GM18861 (cell line): ENCODE results near the gene HSFX1.
"Not testable (repeated sequence)": the region's sequence is repeated elsewhere in the genome, so short reads cannot be mapped to it uniquely, and the experiment has no call there.

ENCODE experiments used
- ATAC-seq: cut with Tn5 transposase; IDR thresholded peaks from one replicate; pipeline ENCODE4 v1.9.1; 2021; ENCODE audit not compliant: unreplicated experiment

The HSFX1 gene

DNA sequence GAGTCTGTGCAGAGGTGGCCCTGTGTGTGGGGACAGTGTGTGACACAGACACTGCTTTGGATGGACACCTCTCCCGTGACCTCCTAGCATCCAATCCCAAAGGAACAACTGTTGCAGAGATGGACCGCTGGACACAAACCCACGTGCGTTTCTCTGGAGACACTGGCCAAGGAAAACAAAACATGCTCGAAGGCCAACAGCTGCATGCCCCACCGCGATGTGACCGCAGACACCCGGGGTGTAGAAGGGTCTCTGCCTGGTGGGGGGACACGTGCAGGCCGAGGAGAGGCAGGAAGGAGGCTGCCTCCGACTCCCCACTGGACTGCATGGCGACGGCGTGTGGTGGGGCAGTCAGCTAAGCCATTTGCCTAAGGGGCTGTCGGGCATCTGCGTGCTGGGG, at the start of gene HSFX1:
Gene HSFX1, plus strand, starts transcription at position 301 of the 400 bp plus-strand sequence. CDS start 614 bp downstream, outside the sequence.
- ATAC-seq: not testable (repeated sequence)

- ATAC-seq: not testable (repeated sequence)
These were observed 46.6 kb upstream of the HSFX1 start for GRCh38 chrX:149727308-149727707.

- ATAC-seq: not testable (repeated sequence)
These were observed 31.6 kb upstream of the HSFX1 start for GRCh38 chrX:149742269-149742668.

GRCh38 chrX:149746390-149747007, 27.4 kb upstream of the HSFX1 start:
- peak; percentile 66 for ATAC-seq

GRCh38 chrX:149757206-149758067, 16.4 kb upstream of the HSFX1 start:
- no peak for ATAC-seq

DNA sequence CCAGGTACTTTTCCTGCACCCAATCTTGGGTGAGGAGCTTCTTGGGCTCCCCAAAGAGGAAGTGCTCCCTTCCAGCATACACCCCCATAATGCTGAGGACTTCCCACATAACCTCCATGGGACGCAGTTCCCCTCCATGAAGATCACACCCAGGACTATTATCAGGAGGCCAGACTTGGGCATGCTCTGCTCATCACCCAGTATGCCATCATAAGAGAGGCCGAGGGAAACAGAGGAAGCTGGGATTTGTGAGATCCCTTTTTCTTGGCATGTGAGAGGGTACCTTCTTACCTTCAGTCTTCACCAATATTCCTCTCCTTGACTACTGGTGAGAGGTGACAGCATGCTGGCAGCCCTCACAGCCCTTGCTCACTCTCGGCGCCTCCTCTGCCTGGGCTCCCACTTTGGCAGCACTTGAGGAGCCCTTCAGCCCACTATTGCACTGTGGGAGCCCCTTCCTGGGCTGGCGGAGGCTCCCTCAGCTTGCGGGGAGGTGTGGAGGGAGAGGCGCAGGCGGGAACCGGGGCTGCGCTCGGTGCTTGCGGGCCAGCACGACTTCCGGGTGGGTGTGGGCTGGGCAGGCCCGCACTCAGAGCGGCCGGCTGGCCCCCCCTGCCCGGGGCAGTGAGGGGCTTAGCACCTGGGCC, 15.7 kb upstream of the HSFX1 start:
- no peak for ATAC-seq

- ATAC-seq: not testable (repeated sequence)
These were observed 15.2 kb upstream of the HSFX1 start for GRCh38 chrX:149758715-149759078.

- no peak for ATAC-seq
These were observed 14.0 kb upstream of the HSFX1 start for GRCh38 chrX:149759824-149760223.

GRCh38 chrX:149760965-149761364, 12.9 kb upstream of the HSFX1 start:
- no peak for ATAC-seq

GRCh38 chrX:149761858-149762674, 11.8 kb upstream of the HSFX1 start:
- ATAC-seq: not testable (repeated sequence)

DNA sequence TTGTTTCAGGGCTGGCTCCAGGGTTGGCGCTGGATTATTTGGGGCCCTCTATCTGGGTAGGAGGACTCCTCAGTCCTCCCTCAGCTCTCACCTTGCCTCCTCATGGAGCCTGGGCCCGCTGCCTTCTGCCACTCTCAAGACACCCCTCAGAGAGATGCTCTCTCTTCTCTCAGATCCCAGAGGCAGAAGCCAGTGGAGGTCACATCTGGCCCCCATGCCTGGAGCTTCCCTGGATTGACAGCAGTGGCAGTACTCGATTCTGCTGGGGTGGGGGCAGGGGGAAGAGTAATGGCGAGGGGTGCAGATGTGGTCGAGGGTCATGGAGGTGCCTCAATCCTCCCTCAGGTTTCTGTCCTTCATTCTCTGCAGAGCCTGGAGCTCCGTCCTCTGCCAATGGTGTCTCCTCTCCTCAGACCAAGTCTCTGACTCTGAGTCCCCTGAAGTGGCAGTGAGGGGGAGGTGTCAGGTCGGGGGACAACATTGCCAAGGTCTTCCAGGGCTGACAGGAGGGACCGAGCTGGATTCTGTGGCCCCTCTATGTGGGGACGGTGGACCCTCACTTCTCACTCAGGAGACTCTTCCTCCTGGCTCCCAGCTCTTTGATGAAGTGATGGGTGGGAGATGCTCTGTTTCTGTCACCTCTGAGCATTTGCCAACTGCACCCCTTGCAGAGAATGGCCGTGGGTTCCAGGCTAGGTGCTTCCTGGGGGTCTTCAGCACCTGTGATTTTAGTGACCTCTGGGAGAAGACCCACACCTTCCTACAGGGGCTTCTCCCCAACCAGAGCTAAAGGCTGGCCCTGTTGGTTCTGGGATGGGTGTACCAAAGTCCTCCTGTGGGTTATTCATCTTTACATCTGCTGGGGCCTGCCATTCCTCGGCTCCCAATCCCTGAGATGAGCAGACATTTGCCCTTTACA, 10.9 kb upstream of the HSFX1 start:
- no peak for ATAC-seq

GRCh38 chrX:149770344-149770743, 3.5 kb upstream of the HSFX1 start:
- ATAC-seq: not testable (repeated sequence)

DNA sequence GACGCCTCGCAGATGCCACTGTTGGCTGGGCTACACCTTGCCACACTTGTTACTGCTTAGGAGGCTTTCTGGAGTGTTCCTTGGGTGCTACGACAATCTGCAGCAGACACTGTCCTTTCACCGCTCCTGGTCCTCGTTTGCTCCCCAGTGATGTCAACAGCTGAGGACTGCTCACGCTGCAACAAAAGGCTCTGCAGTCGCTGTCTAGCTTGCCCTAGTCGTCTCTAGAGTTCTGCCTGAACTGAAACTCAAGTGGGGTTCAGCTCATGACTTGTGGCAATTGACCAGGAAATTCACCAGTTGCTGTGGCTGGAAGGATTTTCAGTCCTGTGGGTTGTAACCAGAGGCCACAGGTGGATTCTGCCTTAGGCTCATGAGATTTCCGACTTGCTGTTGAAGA, 842 bp upstream of the HSFX1 start:
- not testable (repeated sequence) for ATAC-seq

DNA sequence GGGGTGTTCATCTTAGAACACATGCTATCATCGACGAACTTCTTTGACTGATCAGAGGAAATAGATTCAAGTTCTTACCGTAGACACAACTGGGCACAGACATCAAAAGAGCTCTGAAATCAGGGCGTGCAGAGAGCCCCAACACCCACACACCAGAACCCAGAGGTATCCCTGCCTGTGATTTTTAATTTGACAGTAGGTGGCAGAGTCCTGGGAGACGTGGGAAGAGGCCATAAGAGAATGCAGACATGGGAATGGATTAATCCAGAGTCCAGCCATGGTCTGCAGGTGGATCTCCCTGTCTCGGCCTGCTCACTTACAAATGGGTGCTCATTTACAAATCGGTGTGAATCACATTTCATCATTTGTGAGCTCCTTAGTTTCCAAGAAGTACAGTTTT, 4.1 kb downstream of the HSFX1 start:
- ATAC-seq: not testable (repeated sequence)

GRCh38 chrX:149781727-149782126, 7.9 kb downstream of the HSFX1 start, which contains the start of gene MAGEA9:
Gene MAGEA9, plus strand, starts transcription at chrX:149781930. Its CDS starts 4,281 bp downstream, at chrX:149786211.
- not testable (repeated sequence) for ATAC-seq

DNA sequence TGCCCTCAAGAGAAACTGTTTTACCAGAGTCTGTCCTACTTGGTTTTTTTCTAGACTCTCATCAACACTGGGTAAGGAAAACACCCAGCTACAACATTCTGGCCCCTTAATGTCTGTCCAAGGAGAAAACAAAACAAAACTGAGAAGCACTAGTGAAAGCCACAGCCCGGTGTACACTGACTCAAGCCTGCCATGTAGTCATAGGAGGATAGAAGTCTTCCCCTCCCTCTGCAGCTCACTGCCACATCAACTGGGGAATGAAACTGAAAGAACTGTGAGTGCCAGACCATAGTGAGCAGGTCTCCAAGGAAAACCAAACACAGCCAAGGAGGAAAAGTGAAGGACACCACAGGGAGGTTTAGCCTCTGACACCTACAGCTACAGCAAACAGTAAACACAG, 21.7 kb downstream of the HSFX1 start:
- ATAC-seq: peak; percentile 99

GRCh38 chrX:149799095-149799714, 25.3 kb downstream of the HSFX1 start:
- ATAC-seq: no peak

- ATAC-seq: no peak
These were observed 26.1 kb downstream of the HSFX1 start for GRCh38 chrX:149799938-149800337.

GRCh38 chrX:149803458-149804062, 29.7 kb downstream of the HSFX1 start:
- no peak for ATAC-seq
